Measurements from ENCODE around the gene B4GALT5.

The B4GALT5 gene

DNA sequence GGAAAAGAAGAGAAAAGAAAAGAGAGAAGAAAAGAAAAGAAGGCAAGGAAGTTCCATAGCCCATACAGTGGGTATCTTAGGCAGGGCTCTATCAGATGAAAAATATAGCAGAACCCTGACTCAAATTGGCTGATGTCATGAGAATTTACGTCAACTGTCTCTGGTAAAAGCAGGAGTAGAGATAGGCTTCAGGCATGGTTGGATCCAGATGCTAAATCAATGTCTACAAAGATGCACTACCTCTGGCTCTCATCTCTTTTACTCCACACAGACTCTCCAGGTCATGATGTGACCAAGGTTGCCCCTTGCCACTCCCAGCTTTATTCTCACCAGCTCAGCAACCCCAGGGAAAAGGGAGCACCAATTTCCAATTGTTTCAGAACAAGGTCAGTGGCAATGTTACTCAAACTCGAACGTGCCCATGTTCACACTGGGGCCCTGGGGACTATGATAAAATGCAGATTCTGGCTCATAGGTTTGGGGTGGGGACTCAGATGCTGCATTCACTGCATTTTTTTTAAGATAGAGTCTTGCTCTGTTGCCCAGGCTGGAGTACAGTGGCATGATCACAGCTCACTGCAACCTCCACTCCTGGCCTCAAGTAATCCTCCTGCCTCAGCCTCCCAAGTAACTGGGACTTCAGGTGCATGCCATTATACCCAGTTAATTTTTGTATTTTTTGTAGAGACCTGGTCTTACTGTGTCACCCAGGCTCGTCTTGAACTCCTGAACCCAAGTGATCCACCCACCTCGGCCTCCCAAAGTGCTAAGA, 112.3 kb downstream of the B4GALT5 start:
- DNase-seq = no peak

DNA sequence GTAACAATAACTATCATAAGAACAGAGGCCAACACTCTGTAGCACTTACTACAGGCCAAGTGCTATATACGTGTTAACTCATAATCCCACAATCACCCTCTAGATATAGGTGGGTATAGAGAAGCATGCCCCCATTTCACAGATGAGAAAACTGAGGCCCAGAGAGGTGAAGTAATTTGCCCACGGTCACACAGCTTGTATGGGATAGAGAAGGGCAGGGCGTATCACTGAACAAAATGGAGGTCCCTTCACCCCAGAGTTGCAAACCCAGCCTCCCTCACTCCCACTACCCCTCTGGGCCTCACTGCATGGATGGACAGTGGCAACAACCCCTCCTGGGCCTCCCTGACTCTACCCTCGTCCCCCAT, 113.9 kb downstream of the B4GALT5 start:
- DNase-seq = no peak

DNA sequence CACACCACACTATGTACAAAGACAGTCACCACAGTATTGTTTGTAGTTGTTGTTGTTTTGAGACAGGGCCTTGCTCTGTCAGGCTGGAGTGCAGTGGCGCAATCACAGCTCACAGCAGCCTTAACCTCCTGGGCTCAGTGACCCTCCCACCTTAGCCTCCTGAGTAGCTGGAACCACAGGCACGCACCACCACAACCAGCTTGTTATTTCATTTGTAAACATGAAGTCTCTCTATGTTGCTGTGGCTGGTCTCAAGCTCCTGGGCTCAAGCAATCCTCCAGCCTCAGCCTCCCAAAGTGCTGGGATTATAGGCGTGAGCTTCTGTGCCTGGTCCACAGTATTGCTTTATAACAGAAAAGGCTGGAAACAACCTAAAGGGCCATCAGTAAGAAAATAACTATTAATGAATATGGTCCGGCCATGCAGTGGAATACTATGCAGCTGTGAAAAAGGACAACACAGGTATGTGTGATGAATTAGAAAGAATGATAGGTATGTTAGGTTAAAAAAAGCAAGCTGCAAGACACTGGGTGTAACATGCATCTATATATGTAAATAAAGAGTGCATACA, 115.8 kb downstream of the B4GALT5 start:
- no peak for DNase-seq

- DNase-seq = peak; percentile 97
Measured at GRCh38 chr20:49595811-49596561, 117.7 kb downstream of the B4GALT5 start.

DNA sequence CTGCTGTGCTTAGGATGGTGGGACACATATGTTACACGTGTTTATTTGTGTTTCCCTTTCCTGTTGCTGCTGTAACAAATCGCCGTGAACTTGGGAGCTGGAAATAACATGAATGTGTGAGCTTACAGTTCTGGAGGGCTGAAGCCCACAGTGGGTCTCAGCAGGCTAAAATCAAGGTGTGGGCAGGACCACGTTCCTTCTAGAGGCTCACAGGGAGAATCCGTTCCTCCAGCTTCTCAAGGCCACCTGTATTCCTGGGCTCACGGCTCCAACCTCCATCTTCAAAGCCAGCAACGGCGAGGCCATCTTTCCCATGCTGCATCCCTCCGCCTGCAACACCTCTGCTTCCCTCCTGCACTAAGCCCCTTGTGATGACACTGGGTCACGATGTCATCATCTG, 118.3 kb downstream of the B4GALT5 start:
- no peak for DNase-seq

DNA sequence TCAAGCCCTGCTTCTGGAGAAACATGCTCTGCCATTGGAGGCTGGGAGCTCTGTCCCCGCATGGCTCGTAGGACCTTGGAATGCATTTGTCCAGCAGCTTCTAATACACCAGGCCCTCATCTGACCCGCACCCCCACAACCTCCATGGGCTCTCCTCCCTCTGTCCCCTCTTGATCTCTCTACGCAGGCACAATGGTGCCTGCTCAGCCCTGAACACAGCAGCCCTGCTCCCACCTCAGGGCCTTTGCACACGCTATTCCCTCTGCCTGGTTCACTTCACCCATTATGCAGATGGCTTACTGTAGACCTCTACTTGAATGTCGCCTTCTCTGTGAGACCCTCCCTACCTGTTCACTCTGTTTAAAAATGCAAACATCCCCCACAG, 118.8 kb downstream of the B4GALT5 start:
- no peak for DNase-seq

GRCh38 chr20:49594143-49594930, 119.3 kb downstream of the B4GALT5 start:
- peak; percentile 90 for DNase-seq

GRCh38 chr20:49593466-49594142, 120.1 kb downstream of the B4GALT5 start:
- DNase-seq = no peak

DNA sequence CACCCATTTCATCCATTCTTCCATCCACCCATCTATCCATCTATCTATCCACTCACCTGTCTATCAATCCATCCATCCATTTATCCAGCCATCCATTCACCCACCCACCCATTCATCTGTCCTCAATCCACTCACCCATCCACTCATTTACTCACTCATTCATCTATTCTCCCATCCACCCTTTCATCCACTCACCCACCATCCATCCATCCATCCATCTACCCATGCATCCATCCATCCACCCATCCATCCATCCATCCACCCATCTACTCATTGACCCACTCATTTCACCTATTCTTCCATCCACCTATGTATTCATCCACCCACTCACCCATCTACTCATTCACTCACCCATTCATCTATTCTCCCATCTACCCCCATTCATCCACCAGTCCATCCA, 121.6 kb downstream of the B4GALT5 start:
- DNase-seq = no peak

DNA sequence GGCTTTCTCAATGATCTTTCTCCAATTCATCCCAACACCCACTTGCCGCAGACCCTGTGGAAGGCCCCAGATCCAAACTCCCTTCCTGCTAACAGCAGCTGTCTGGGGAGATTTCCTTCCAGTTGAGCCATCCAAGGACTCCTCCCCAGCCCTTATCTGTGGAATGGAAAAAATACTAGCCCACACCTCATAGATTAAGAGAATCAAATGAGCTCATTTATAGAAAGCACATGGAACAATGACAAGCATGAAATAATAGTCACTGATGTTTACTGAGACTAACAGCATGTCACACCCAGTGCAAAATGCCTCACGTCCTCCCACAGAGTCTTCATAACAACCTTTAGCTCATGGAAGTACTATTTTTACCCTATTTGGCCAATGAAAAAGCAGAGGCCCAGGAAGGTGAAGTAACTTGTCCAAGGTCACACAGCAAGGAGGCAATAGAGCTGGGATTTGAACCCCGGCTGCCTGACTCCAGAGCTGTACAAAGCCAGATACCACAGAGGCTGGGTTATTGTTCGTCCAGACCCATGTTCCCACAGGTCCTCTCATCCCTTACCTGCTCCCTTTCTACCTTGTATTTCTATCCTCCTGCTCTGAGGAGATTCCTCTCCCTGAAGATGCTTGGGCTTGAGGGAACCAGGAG, 122.3 kb downstream of the B4GALT5 start:
- DNase-seq = peak; percentile 88

GRCh38 chr20:49590163-49591017, 123.3 kb downstream of the B4GALT5 start:
- no peak for DNase-seq

DNA sequence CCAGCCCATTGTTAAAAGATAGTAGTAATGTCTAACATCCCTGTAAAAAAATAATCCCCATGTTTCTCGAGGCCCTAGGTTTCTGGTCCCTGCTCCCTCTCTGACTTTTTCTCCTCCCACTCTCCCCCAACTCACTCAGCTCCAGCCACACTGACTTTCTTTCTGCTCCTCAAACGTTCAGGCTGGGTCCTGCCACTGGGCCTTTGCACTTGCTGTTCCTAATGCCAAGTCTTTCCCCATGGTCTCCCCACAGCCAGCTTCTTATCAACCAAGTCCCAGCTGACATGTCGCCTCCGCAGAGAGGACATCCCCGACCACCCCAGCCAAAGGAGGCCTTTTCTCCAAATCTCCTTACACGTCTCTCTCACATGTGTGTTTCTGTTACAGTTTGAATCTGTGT, 123.9 kb downstream of the B4GALT5 start:
- DNase-seq = no peak

GRCh38 chr20:49587111-49587570, 126.5 kb downstream of the B4GALT5 start:
- no peak for DNase-seq

GRCh38 chr20:49585585-49586245, 128.0 kb downstream of the B4GALT5 start:
- DNase-seq = no peak

GRCh38 chr20:49584418-49585382, 129.0 kb downstream of the B4GALT5 start:
- peak; percentile 61 for DNase-seq

DNA sequence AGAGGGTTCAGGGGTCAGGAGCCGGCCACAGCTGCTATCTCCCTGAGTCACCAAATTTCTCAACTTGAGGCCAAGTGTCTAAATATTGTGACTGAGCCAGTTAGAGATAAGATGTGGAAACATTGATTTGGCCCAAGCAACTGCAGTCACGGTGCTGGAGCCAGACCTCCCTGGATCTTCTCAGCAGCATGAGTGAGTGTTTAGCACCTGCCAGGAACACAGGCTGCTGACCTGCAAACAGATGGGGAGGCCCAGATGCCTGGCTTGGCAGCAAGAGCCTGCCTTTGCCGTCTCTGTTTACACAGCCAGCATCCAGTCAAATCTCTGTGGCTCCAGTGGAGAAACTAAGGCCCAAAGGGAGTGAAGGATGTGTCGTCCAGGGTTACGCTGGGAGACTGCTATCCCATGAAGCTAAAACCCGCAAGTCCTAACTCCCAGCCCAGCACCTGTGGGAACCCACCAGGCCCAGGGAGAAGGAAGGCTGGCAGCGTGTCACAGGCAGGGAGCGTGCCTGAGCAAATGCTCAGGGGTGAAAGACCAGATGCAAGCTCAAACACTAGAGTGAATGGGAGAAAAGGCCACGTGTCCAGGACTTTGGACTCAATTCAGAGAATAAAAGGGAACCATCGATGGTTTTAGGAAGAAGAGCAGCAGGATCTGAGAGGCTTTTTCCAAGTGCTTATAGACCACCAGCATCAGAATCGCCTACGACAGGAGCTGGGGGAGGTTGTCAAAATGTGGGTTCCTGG, 129.8 kb downstream of the B4GALT5 start:
- peak; percentile 89 for DNase-seq

DNA sequence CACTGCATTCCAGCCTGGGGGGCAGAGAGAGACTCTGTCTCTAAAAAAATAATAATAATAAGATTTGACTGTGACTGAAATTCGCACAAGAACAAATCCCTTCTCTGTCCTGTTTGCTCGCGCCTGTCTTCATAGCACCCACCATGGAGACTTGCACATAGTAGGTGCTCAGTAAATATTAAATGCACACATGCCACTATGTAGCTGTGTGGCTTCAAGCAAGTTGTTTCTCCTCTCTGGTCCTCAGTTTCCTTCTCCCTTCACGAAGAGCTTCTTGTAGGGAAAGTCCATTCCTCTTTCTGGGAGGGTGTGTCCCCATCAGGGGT, 130.4 kb downstream of the B4GALT5 start:
- no peak for DNase-seq

Measured in NCI-H226 (cell line).